Measurements from ENCODE around the gene C1orf198. TPM values are rescaled to one million over a fixed set of nuclear protein-coding genes. Genes with fewer than 3 reads are reported as not detected.

Gene C1orf198
- total RNA-seq = 13.8 and 15.2 TPM in 2 replicates

DNA sequence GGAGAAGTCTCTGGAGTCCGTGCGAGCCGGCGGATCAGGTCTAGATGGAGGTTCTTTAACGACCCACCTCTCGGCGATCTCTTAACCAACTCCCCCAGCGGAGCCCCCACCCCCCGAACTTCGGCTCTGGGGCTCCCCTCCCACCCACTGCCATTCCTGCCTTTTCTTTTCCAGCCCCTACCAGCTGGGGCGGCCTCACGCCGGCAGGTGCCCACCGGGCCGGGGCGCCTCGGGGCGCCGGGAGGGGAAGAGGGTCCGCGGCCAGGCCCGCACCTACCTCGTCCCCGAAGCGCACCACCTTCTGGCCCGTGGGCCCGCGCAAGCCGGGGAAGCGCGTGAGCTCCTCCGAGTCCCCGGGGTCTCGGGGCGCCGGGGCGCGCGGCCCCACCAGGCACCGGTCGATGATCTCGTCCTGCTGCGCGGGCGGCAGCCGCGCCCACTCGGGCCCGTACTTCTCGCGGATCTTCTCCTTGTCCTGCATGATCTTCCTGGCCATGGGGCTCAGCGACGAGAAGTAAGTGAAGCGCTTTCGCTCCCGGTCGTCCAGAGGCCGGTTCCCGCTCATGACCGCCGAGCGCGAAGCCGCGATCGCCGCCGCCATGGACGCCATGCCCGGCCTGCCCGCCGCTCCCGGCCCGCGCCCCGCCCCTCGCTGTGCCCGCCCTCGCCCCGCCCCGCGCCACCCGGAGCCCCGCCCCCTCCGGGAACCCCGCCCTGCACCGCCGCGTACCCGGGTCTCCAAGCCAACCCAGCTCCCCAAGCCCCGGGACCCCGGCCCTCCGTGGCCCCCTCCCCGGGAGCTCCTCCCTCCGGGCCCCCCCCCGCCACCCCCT is at the start of gene C1orf198:
C1orf198 (minus strand) TSS at position 619 of the 833 bp plus-strand sequence; CDS start at position 610, 9 bp downstream.
- no peak for DNase-seq (ENCODE audit: low read depth, low spot score)

- peak; percentile 51 for DNase-seq (ENCODE audit: low read depth, low spot score)
Observed at GRCh38 chr1:230917284-230918135, 49.2 kb upstream of the C1orf198 start.

GRCh38 chr1:230916587-230917283 is 48.4 kb upstream of the C1orf198 start:
- DNase-seq (ENCODE audit: low read depth, low spot score) = no peak

- DNase-seq (ENCODE audit: low read depth, low spot score) = no peak
Observed at GRCh38 chr1:230915078-230915477, 46.8 kb upstream of the C1orf198 start.

DNA sequence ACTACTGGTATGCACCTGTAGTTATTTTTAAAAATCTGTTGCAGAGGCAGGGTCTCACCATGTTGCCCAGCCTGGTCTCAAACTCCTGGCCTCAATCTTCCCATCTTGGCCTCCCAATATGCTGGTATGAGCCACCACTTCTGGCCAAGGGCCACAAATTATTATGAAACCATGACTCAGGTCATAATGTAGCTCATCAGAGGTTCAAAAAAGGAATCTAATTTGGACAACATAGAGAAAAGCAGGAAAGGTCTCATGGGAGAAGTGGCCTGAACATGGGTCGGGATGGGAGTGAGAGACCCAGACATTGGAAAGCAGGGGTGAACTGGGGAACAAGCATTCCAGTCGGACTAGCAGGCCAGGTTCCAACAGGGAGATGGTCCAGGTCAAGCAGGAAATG is 45.2 kb upstream of the C1orf198 start:
- no peak for DNase-seq (ENCODE audit: low read depth, low spot score)

GRCh38 chr1:230910755-230911117 is 42.4 kb upstream of the C1orf198 start:
- DNase-seq (ENCODE audit: low read depth, low spot score) = no peak

DNA sequence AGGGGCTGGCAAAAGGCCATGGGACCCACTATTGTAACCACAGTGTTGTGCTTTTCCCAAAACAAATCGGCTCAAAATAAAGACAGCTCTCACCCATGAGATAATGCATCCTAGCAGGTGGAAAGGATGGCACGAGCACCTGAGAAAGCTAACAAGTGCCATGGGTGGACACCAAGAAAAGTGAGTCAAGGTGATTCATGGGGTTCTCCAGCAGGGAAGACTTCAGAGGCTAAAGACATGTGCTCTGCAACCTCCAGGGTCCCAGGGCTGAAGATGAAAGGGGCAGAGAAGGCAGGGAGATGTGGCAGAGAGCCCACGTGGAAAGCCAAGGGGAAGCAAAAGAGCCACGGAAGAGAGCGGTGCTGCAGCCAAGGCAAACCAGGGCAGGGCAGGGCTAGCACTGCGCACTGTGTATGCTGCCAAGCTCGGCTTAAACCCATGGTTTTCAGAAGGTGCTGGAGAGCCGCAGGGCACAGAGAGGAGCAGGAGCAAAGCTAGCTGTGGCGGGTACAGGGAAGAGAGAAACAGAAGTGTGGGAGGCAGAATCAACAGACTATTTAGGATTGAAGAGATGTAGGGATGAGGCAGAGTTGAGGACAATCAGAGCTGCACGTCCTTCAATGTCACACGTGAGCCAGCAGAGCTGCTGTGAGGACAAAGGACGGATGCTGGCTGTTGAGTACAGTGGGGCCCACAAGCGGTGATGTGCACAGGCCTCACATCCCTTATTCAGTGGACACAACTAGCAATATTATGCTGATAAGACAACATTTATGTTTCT is 41.8 kb upstream of the C1orf198 start:
- DNase-seq (ENCODE audit: low read depth, low spot score) = no peak

DNA sequence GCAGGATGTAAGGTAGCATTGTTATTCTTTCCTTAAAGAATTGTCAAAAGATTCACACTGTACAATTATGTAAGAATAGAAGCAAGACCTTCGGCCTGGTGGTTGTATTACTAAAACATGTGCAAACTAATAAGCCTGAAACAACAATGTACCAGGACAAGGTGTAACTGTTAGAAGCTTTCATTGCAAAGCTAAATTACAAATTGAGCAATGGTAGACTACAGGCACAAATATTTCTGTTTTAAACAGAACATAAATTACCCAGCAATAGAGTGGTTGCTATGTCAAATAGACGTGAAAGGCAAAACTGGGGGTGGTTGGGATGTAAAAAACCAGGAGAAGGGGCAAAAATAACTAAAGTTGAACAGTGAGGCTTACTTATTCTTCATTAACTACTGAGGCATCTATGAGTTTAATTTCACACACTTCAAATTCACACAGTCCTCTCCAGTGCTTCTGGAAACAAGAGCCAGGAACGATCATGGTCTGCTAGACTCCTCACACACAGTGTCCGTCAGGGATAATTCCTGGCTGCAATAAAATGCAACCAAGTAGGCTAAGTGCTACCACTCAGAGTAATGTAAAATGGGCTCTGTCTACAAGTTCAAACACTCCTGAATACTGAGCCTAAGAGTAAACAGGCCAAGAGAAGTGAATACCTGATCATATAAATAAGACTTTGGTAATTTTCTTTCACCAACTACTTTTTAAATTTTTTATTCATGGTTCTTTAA is 39.3 kb upstream of the C1orf198 start:
- DNase-seq (ENCODE audit: low read depth, low spot score) = no peak

- no peak for DNase-seq (ENCODE audit: low read depth, low spot score)
Observed at GRCh38 chr1:230906226-230906625, 37.9 kb upstream of the C1orf198 start.

DNA sequence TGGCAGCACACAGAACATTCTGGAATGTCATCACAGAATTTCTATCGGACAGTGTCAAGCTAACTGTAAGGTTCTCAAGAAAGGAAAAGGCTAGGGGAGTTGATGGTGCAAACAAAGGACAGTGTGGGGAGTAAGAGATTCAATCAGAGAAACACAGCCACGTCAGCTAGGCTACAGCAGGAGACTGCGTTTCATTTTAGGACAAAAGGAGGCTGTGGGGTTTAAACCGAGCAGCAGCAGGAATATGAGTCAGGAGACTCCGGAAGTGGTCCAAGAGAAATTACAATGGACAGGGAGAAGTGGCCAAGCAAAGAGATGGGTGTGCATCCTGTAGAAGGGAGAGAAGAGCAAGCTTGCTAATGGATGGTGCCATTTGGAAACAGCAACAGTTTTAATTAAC is 37.4 kb upstream of the C1orf198 start:
- DNase-seq (ENCODE audit: low read depth, low spot score) = peak; percentile 68

- DNase-seq (ENCODE audit: low read depth, low spot score) = no peak
Observed at GRCh38 chr1:230902349-230902923, 34.1 kb upstream of the C1orf198 start.

DNA sequence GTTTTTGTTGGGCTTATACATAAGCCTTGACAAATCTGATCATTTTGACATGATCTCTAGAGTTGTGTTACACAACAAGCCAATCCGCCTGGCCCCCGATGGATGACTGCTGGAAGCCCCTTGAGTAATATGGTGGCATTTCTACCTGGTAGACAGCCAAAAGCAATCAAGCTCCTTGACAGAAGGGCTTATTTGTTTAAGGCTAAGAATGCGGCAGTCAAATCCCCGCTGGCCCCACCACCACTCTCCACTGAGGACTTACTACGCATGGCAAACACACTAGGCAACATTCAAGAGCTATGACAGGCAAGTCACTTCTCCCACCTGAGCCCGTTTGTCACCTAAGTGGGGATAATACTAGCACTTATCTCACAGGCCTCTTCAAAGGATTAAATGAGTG is 33.4 kb upstream of the C1orf198 start:
- DNase-seq (ENCODE audit: low read depth, low spot score) = no peak

DNA sequence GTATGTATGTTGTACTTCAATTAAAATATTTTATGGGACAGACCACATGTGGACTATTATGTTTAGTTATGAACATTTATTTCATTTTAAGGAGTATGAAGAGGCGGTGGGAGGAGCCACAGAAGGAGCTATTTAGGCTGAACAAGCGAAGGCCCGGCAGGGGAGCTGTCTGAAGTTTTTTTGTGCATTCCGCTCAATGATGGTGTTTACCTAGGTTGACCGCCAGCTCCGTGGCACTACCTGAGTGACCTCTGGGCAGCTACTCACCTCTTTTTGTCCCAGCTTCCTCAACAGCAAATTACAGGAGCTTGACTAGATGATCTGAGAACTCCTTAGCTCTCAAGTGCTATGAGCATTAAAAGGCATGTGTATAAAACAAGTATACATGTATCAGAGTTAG is 32.7 kb upstream of the C1orf198 start:
- DNase-seq (ENCODE audit: low read depth, low spot score) = no peak

- no peak for DNase-seq (ENCODE audit: low read depth, low spot score)
Observed at GRCh38 chr1:230899841-230900251, 31.5 kb upstream of the C1orf198 start.

DNA sequence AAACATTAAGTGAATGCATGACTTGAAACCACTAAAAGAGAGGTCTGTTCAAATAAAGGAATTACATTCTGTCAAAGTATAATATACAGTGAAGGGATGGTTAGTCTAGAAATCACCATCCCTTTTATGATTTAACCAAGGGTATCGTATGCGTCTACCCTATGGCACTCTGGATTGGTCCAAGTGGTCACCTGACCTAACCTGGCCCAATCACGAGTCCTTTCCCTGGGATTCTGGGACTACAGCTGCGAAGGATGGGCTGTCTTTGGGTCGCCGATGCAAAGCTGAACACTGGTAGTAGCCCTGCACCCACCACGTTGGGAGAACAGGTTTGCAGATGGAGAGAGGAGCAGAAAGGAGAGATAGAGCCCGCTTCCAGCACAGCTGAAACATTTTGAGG is 30.4 kb upstream of the C1orf198 start:
- DNase-seq (ENCODE audit: low read depth, low spot score) = no peak

GRCh38 chr1:230898144-230898543 is 29.8 kb upstream of the C1orf198 start:
- DNase-seq (ENCODE audit: low read depth, low spot score) = no peak

- no peak for DNase-seq (ENCODE audit: low read depth, low spot score)
Observed at GRCh38 chr1:230896779-230897178, 28.5 kb upstream of the C1orf198 start.

GRCh38 chr1:230895452-230895851 is 27.1 kb upstream of the C1orf198 start:
- DNase-seq (ENCODE audit: low read depth, low spot score) = no peak

DNA sequence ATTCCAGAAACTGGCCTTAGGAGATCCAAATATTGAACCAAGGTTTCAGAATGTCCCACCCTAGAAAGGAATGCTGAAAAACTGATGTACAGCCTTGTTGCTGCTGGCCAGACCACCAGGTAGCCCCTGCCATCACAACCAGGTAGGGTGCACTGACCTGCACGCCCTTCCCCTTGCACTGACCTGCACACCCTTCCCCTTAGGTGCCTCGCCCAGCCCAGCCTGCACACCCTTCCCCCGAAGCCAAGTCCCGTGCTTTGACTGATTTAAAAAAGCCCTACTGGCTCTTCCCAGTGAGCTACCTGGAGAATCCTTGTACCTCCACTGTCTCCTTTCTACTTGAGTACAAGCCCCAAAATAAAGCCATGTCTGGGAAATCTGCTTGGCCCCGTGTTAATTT is 26.3 kb upstream of the C1orf198 start:
- no peak for DNase-seq (ENCODE audit: low read depth, low spot score)

- DNase-seq (ENCODE audit: low read depth, low spot score) = no peak
Observed at GRCh38 chr1:230894032-230894431, 25.7 kb upstream of the C1orf198 start.

Measured in pulmonary artery endothelial cell (primary cell).